ENCODE measurements around the gene POU2AF3.

POU2AF3 gene

GRCh38 chr11:111350811-111351210 is 52.5 kb downstream of the POU2AF3 start:
- TF ChIP-seq CTCF (conservative IDR thresholded peaks at IDR 0.05; ENCODE audit: low read length): no peak
- TF ChIP-seq EZH2phosphoT487 (IDR thresholded peaks at IDR 0.05; ENCODE audit: borderline replicate concordance): no peak
- Histone ChIP-seq H3K27me3 (ENCODE audit: insufficient read depth, low read length, poor library complexity, severe bottlenecking) (no peaks in the 10 kb centered on the region), H2AFZ (ENCODE audit: low read length) (no peak overlapping the region), H3K4me1 (ENCODE audit: insufficient read depth, low read length, poor library complexity, severe bottlenecking) (peaks cover 14% of the 10 kb centered on the region), H3K9ac (ENCODE audit: low read depth, low read length, poor library complexity, severe bottlenecking) (no peak overlapping the region), H3K36me3 (ENCODE audit: insufficient read depth, low read length) (no peaks in the 10 kb centered on the region), H3F3A (ENCODE audit: low read depth) (no peaks in the 10 kb centered on the region), H4K20me1 (ENCODE audit: insufficient read depth, low read length, poor library complexity, severe bottlenecking) (no peaks in the 10 kb centered on the region), H3K4me3 (ENCODE audit: low read length, poor library complexity, severe bottlenecking) (no peak overlapping the region), H3K79me2 (ENCODE audit: insufficient read depth, low read length) (no peaks in the 10 kb centered on the region), H3K9me3 (ENCODE audit: insufficient read depth, low read depth, low read length) (no peaks in the 10 kb centered on the region), H3K4me2 (ENCODE audit: low read depth, low read length, poor library complexity, severe bottlenecking) (no peak overlapping the region), H3K9me2 (replicated peaks; ENCODE audit: low read depth, low read length) (no peaks in the 10 kb centered on the region)

- Histone ChIP-seq H3F3A (ENCODE audit: low read depth) (no peaks in the 10 kb centered on the region), H3K9ac (ENCODE audit: low read depth, low read length, poor library complexity, severe bottlenecking) (no peak overlapping the region), H4K20me1 (ENCODE audit: insufficient read depth, low read length, poor library complexity, severe bottlenecking) (no peaks in the 10 kb centered on the region), H3K9me2 (replicated peaks; ENCODE audit: low read depth, low read length) (no peaks in the 10 kb centered on the region), H2AFZ (ENCODE audit: low read length) (no peak overlapping the region), H3K36me3 (ENCODE audit: insufficient read depth, low read length) (no peaks in the 10 kb centered on the region), H3K4me1 (ENCODE audit: insufficient read depth, low read length, poor library complexity, severe bottlenecking) (peaks cover 14% of the 10 kb centered on the region), H3K9me3 (ENCODE audit: insufficient read depth, low read depth, low read length) (no peaks in the 10 kb centered on the region), H3K79me2 (ENCODE audit: insufficient read depth, low read length) (no peaks in the 10 kb centered on the region), H3K4me3 (ENCODE audit: low read length, poor library complexity, severe bottlenecking) (no peak overlapping the region), H3K4me2 (ENCODE audit: low read depth, low read length, poor library complexity, severe bottlenecking) (no peak overlapping the region), H3K27me3 (ENCODE audit: insufficient read depth, low read length, poor library complexity, severe bottlenecking) (no peaks in the 10 kb centered on the region)
- TF ChIP-seq CTCF (conservative IDR thresholded peaks at IDR 0.05; ENCODE audit: low read length) (no peak), EZH2phosphoT487 (IDR thresholded peaks at IDR 0.05; ENCODE audit: borderline replicate concordance) (no peak)
Observed at GRCh38 chr11:111351374-111352055, 53.2 kb downstream of the POU2AF3 start.

GRCh38 chr11:111352231-111352746 is 53.9 kb downstream of the POU2AF3 start:
- Histone ChIP-seq H3K9me3 (ENCODE audit: insufficient read depth, low read depth, low read length) (no peaks in the 10 kb centered on the region), H4K20me1 (ENCODE audit: insufficient read depth, low read length, poor library complexity, severe bottlenecking) (no peaks in the 10 kb centered on the region), H3K36me3 (ENCODE audit: insufficient read depth, low read length) (no peaks in the 10 kb centered on the region), H3K27me3 (ENCODE audit: insufficient read depth, low read length, poor library complexity, severe bottlenecking) (no peaks in the 10 kb centered on the region), H3K4me3 (ENCODE audit: low read length, poor library complexity, severe bottlenecking) (no peak overlapping the region), H3K79me2 (ENCODE audit: insufficient read depth, low read length) (no peaks in the 10 kb centered on the region), H3F3A (ENCODE audit: low read depth) (no peaks in the 10 kb centered on the region), H3K9ac (ENCODE audit: low read depth, low read length, poor library complexity, severe bottlenecking) (no peak overlapping the region), H3K9me2 (replicated peaks; ENCODE audit: low read depth, low read length) (no peaks in the 10 kb centered on the region), H3K4me2 (ENCODE audit: low read depth, low read length, poor library complexity, severe bottlenecking) (no peak overlapping the region), H3K4me1 (ENCODE audit: insufficient read depth, low read length, poor library complexity, severe bottlenecking) (peaks cover 14% of the 10 kb centered on the region), H2AFZ (ENCODE audit: low read length) (no peak overlapping the region)
- TF ChIP-seq EZH2phosphoT487 (IDR thresholded peaks at IDR 0.05; ENCODE audit: borderline replicate concordance): no peak
- no peak for TF ChIP-seq CTCF (conservative IDR thresholded peaks at IDR 0.05; ENCODE audit: low read length)

Data from Loucy (cell line).